GM21723 (cell line): Measurements from ENCODE around the gene PWWP2B.

Source experiments
- ATAC-seq: cut with Tn5 transposase; IDR thresholded peaks from one replicate; pipeline ENCODE4 v1.9.1; 2021; ENCODE audit warnings: mild to moderate bottlenecking, moderate library complexity; ENCODE audit not compliant: unreplicated experiment

Gene PWWP2B

GRCh38 chr10:132455441-132455971 lies 58.5 kb downstream of the PWWP2B start:
- ATAC-seq: no peak

GRCh38 chr10:132455986-132456847 lies 59.2 kb downstream of the PWWP2B start:
- no peak for ATAC-seq

DNA sequence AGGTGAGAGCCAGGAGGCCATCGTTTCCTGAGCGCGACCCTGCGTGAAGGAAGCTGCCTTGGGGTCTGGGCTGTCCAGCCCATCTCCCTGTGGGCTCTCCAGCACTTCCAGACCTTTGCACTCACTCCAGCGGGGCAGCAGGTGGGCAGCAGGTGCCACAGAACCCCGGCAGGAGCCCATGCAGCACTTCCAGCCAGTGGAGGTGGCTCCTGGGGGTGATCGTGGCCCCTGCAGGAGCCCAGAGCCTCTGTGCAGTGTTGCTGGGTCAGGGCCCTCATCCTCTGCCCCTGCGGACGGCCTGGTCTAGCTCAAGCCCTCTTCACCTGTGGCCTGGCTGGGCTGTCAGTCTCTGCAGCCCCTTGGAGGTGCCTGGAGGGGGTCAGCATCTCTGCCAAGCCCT lies 59.9 kb downstream of the PWWP2B start:
- ATAC-seq: no peak

DNA sequence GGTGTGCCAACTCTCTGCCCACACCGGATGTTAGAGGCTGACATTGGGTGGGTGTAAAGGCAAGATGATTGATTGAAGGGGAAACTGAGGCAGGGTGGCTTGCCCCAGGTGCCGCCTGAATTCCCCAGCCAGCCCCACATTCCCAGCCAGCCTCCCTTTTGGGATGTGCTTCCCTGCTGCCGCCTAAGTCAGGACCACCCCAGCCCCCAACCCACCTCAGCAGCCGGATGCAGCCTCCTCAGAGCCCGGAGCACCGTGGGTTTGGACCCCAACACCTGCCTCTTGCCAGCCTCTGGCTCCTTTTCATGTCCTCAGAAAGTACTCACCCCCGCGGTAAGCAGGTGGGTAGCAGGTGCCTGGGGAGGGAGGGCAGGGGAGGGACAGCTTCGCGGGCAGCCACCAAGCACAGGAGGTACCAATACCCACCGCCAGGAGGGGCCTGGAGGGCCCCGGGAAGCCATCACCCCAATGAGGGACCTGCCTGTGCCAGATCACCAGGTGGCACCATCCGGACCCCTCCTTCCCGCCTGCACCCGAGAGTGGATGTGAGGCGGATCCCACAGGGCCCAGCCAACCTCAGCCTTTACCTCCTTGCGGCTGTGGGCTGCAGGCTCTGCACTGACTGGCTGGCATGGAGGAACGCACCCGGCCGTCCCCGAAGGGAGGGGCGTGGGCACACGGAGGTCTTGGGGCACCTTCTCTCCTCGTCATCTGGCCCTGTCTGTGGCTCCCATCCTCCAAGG lies 60.5 kb downstream of the PWWP2B start:
- no peak for ATAC-seq

DNA sequence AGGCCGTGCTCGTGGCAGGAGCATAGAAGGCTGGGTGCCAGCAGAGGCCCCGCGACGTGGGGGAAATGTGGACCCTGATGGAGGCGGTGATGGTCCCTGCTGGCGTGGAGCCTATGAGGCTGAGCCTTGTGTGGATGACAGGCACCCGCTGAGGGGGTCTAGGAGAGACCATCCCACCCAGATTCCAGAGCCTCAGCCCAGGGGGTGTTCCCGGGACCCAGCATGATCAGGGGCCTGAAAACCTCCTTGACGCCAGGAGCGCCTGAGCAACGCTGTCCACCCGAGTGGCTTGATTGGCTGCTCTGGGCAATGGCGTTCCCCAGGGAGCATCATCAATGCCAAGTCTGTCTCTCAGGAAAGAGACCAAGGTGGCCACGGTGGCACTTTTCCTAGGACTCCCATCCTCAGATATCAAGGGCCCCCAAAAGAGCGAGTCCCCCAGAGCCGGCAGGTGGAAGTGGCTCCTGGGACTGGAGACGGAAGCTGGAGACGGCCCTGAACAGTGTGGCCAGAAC lies 61.1 kb downstream of the PWWP2B start:
- no peak for ATAC-seq

DNA sequence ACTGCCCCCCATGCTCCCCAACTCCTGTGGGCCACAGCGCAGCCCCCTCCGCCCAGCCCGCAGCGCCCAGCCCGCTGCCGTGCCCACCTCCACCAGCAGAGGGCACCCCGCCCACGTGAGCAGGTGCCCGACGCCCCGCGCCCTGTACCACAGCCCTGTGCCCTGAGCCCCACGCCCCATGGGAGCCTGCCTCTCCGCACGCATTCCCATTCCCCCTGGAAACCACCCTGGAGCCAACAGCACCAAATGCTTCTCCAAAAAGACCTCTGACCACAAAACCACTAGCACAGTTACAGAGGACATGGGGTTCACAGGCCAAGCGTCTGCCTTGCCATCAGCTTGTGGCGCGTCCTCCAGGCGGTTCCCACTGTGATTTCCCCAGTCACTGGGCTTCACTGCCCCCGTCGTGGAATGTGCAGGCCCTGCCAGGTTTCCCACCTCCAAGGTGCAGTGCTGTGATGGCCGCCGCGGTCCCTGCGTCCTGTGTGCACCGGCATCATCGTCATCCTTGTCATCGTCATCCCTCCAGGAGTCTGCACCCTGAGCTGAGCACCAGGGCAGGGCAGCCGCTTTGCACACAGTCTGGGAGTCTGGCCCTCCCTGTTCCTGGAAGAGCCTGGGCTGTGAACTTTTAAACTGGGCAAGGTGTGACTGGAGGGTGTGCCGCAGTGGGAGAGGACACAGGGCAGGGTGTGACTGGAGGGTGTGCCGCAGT lies 61.7 kb downstream of the PWWP2B start:
- peak; percentile 58 for ATAC-seq

- no peak for ATAC-seq
Observed at GRCh38 chr10:132459301-132460003, 62.5 kb downstream of the PWWP2B start.

GRCh38 chr10:132460071-132460470 lies 63.1 kb downstream of the PWWP2B start:
- no peak for ATAC-seq

DNA sequence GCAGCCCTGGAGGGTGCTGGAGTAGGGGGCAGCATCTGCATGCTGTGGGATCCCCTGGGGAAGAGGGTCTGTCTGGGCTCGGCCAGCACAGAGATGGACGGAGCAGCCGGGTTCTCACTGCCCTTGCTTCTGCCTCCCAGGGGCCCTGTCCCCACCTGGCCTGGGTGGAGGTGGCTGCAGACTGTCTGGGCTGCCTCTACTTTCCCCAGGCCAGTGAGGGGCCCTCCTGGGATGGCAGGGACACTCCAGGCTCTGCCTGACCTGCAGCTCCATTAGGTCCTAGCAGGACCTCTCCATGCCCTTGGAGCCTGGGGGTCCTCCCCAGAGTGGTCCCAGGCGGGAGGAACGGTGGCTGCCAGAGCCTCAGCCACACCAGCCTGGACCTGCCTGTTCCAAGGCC lies 63.7 kb downstream of the PWWP2B start:
- no peak for ATAC-seq

GRCh38 chr10:132461103-132461682 lies 64.2 kb downstream of the PWWP2B start:
- no peak for ATAC-seq

- ATAC-seq: no peak
Observed at GRCh38 chr10:132461683-132462231, 64.8 kb downstream of the PWWP2B start.

- no peak for ATAC-seq
Observed at GRCh38 chr10:132462463-132463332, 65.7 kb downstream of the PWWP2B start.

GRCh38 chr10:132463333-132464255 lies 66.6 kb downstream of the PWWP2B start:
- ATAC-seq: no peak

DNA sequence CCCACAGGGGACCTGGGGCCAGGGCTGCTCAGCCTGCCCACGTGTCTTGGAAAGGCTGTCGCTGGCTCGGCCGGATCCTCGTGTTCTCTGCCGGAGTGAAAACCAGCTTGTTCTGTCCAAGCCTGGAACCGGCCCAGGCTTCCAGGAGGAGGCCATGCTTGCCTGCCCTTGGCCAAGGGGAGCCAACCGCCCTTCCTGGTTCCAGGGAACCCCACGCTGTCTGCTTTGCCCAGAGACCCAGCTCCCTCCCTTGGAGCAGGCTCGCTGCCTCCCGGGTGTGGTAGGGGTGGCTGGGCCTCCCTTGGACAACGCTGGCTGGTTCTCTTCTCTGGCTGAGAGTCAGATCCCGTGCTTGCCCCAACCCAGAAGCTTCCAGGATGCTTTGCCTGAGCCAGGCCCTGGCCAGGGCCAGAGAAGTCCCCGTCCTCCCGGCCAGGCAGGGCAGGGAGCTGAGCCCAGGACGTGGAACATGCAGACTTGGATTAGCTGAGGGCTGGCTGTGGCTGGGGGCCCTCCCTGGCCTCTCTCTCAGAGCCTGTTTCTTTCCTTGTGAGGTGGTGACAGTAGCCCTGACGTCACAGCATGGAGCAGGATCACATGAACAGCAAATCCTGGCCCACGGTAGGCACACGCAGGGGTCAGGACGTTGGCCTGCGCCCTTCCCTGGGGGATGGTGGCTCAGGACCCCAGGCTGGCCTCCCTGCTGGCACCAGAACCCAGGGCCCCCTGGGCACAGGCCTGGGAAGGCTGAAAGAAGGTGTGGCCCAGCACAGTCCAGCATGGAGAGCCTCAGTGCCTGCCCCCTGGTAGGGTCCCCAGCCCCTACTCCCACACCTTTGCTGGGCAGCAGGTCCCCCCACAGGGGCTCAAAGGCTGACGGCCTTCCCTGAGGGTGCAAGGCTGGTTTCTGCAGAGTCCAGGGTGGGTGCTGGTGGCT lies 67.5 kb downstream of the PWWP2B start:
- no peak for ATAC-seq

GRCh38 chr10:132465193-132465888 lies 68.3 kb downstream of the PWWP2B start:
- no peak for ATAC-seq

DNA sequence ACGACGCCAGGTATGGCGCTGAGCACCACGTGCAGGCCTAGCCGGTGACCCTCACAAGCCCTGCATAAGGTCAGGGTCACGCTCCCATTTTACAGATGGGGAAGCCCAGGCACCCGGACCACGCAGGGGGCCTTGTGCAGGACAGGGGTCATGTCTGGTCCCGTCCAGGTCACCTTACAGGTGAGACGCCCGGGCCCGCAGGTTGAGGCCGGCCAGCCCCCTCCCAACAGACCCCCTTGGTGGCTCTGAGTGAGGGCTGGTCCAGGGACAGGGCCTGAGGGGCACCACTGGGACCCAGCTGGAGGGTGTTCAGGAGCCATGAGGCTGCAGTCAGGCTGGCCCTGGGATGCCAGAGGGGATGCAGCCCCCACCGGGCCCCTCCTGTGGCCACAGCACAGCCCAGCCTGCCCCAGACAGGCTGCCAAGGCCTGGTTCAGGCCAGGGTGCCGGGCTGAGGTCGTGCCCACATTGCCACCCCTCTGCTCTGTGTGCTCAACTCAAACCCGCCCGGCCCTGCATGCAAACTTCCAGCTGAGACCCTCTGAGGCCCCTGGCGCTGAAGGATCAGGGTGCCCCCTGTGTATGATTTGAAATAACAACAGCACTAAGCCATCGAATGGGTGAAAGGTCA lies 69.0 kb downstream of the PWWP2B start:
- no peak for ATAC-seq
